Fibroblast of mammary gland (primary cell): ENCODE data around the gene CMTM2.
A peak's percentile ranks its signal among the peaks of the same experiment; 100 is the strongest.

Source experiments
- DNase-seq: peaks from one replicate; pipeline ENCODE4 v3.0.0-alpha.2; 2010; ENCODE audit warnings: low read depth
- H3K4me3 ChIP-seq: 2 replicates; pipeline ENCODE4 v1.5.1; 2011; ENCODE audit warnings: low read depth, mild to moderate bottlenecking, low read length, moderate library complexity; ENCODE audit not compliant: control insufficient read depth
- TF ChIP-seq, protein P1 (sequence below): conservative IDR thresholded peaks from 2 replicates; pipeline ENCODE4 v1.5.1; 2011; ENCODE audit warnings: low read depth, low read length, inconsistent platforms; ENCODE audit not compliant: control insufficient read depth, insufficient read depth

The CMTM2 gene

DNA sequence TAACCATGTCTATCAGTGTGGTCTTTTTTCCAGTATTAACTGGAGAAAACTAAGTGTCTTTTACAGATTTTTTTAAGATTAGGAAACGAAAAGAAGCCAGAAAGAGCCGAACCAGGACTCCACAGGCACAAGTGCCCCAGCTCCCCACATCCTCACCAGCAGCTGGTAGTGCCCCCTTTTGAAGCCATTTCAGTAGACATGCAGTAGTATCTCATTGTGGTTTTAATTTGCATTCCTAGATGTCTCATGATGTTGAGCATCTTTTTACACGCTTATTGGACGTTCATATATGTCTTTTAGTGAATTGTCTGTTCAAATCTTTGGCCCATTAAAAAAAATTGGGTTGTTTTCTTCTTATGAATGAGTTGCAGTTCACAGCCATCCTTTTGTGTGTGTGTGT, 20.5 kb downstream of the CMTM2 start:
- TF ChIP-seq, protein P1, sequence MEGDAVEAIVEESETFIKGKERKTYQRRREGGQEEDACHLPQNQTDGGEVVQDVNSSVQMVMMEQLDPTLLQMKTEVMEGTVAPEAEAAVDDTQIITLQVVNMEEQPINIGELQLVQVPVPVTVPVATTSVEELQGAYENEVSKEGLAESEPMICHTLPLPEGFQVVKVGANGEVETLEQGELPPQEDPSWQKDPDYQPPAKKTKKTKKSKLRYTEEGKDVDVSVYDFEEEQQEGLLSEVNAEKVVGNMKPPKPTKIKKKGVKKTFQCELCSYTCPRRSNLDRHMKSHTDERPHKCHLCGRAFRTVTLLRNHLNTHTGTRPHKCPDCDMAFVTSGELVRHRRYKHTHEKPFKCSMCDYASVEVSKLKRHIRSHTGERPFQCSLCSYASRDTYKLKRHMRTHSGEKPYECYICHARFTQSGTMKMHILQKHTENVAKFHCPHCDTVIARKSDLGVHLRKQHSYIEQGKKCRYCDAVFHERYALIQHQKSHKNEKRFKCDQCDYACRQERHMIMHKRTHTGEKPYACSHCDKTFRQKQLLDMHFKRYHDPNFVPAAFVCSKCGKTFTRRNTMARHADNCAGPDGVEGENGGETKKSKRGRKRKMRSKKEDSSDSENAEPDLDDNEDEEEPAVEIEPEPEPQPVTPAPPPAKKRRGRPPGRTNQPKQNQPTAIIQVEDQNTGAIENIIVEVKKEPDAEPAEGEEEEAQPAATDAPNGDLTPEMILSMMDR: no peak
- H3K4me3 ChIP-seq: no peak overlapping the region
- DNase-seq: no peak

GRCh38 chr16:66600477-66600876, 21.2 kb downstream of the CMTM2 start:
- TF ChIP-seq, protein P1: no peak
- DNase-seq: peak; percentile 49
- H3K4me3 ChIP-seq: no peak overlapping the region

GRCh38 chr16:66601471-66601870, 22.2 kb downstream of the CMTM2 start:
- no peak overlapping the region for H3K4me3 ChIP-seq
- TF ChIP-seq, protein P1: no peak
- DNase-seq: no peak

- H3K4me3 ChIP-seq: peak overlapping the region; percentile 56
- DNase-seq: peak; percentile 51
- TF ChIP-seq, protein P1: no peak
Observed at GRCh38 chr16:66603537-66604375, 24.5 kb downstream of the CMTM2 start.

- H3K4me3 ChIP-seq: peak within 1 kb of the TSS; percentile 56
- TF ChIP-seq, protein P1: peak; percentile 40
- DNase-seq: peak; percentile 49
Observed at GRCh38 chr16:66604376-66605176, 25.3 kb downstream of the CMTM2 start, which contains the start of gene CMTM3. Gene CMTM3 (plus strand): TSS chr16:66604704. CDS start chr16:66604806, 102 bp downstream.

DNA sequence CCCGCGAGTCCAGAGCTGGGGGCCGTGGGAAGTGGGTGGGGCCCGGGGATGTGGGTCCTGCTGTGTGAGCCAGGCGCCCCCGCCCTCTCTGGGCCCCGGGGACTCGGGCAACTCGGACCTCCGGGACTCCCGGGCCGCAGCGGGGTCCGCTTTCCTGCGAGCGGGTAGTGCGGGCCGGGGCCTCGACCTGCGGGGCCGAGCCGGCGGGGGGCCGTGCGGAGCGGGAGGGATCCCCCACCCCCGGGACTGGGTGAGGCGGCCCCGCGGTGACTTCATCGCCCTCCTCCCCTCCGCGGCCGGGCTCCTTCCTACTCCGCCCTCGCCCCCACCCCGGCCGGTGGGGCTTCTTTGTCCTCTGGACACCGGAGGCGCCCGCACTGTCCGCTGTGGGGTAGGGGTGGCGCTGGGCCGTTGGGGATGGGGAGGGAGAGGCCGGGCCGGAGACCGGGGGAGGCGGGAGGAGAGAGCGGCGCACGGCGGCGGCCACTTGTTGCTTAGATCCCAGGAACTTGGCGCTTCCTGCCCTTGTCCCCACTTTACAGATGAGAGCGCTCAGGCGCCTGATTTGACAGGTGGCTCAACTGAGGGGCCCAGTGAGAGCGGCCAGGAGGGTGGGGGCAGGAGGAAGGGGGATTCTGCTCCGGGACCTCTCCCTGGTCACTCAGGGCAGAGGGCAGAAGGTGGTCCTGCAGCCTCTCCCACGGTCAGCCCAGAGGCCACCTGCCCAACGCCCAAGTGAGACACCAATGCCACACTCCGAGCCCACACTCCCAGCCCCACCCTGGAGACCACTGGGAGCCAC, 26.1 kb downstream of the CMTM2 start:
- DNase-seq: peak; percentile 40

More for the DNA sequence above, 26.1 kb downstream of the CMTM2 start:
- H3K4me3 ChIP-seq: peak overlapping the region; percentile 56
- TF ChIP-seq, protein P1: no peak
